Keratinocyte (primary cell): ENCODE results near the gene TMEM245. TPM values are rescaled to one million over a fixed set of nuclear protein-coding genes. Genes with fewer than 3 reads are reported as not detected.

Experiments
- DNase-seq: peaks from one replicate; pipeline ENCODE4 v3.0.0-alpha.2; 2011; ENCODE audit warnings: low read depth, missing footprints, low spot score
- FAIRE-seq: peaks from 2 replicates; lab custom pipeline; 2011; peaks lifted over from hg19 to GRCh38; lab: Jason Lieb, UNC
- H2AFZ ChIP-seq: 2 replicates; pipeline ENCODE4 v1.6.0; 2012; ENCODE audit warnings: low read length, control low read depth, inconsistent platforms; ENCODE audit not compliant: control insufficient read depth
- H3K27ac ChIP-seq: 2 replicates; pipeline ENCODE4 v1.5.1; 2011; ENCODE audit warnings: low read length; ENCODE audit not compliant: control insufficient read depth, insufficient read depth
- H3K27me3 ChIP-seq: 3 replicates; pipeline ENCODE4 v1.6.0; 2011; ENCODE audit warnings: low read length; ENCODE audit not compliant: control insufficient read depth, insufficient read depth; ENCODE audit errors: extremely low read depth
- H3K36me3 ChIP-seq, 2 experiments: 2 replicates in 1 of 2; 3 replicates in 1 of 2; pipeline ENCODE4 v1.5.1; 2011; ENCODE audit warnings: low read length in 2 of 2, mild to moderate bottlenecking in 1 of 2; ENCODE audit not compliant: control insufficient read depth in 2 of 2, insufficient read depth in 2 of 2; ENCODE audit errors: extremely low read depth in 1 of 2
- H3K4me1 ChIP-seq: 3 replicates; pipeline ENCODE4 v1.5.1; 2011; ENCODE audit warnings: low read length; ENCODE audit not compliant: control insufficient read depth, insufficient read depth; ENCODE audit errors: extremely low read depth
- H3K4me2 ChIP-seq: 3 replicates; pipeline ENCODE4 v1.6.0; 2011; ENCODE audit warnings: low read depth, low read length; ENCODE audit not compliant: control insufficient read depth, insufficient read depth; ENCODE audit errors: extremely low read depth
- H3K4me3 ChIP-seq, 3 experiments: fragments of 200-600 bp in 1 of 3; sonication (generic) in 1 of 3; 2 replicates in 2 of 3; 3 replicates in 1 of 3; pipeline ENCODE4 v1.5.1; 2011 to 2016; ENCODE audit warnings: low read length in 3 of 3, mild to moderate bottlenecking in 3 of 3, control low read depth in 2 of 3, inconsistent platforms in 1 of 3, low read depth in 1 of 3, mixed read lengths in 1 of 3, mixed run types in 1 of 3, moderate library complexity in 1 of 3; ENCODE audit not compliant: control insufficient read depth in 2 of 3, insufficient read depth in 2 of 3; ENCODE audit errors: extremely low read depth in 1 of 3
- H3K79me2 ChIP-seq: 2 replicates; pipeline ENCODE4 v1.6.0; 2012; ENCODE audit warnings: low read length; ENCODE audit not compliant: control insufficient read depth, insufficient read depth
- H3K9ac ChIP-seq: 3 replicates; pipeline ENCODE4 v1.6.0; 2011; ENCODE audit warnings: low read length; ENCODE audit not compliant: control insufficient read depth, insufficient read depth; ENCODE audit errors: extremely low read depth
- H3K9me1 ChIP-seq: 3 replicates; pipeline ENCODE4 v1.6.0; 2011; ENCODE audit warnings: low read length; ENCODE audit not compliant: control insufficient read depth, insufficient read depth; ENCODE audit errors: extremely low read depth
- H3K9me3 ChIP-seq: 2 replicates; pipeline ENCODE4 v1.5.1; 2012; ENCODE audit warnings: low read depth, low read length; ENCODE audit not compliant: control insufficient read depth
- H4K20me1 ChIP-seq: 3 replicates; pipeline ENCODE4 v1.6.0; 2011; ENCODE audit warnings: low read length; ENCODE audit not compliant: control insufficient read depth, insufficient read depth; ENCODE audit errors: extremely low read depth
- EZH2 ChIP-seq: IDR thresholded peaks from one replicate; pipeline ENCODE4 v1.6.1; 2012; ENCODE audit warnings: inconsistent platforms, mild to moderate bottlenecking, low read length, moderate library complexity
- dilution Hi-C: fragments of 300-500 bp; cut with MboI; formaldehyde crosslinking; loops from one replicate; pipeline ENCODE4 v1.7.0; 2020; ENCODE audit warnings: low sequenced_read_pairs; ENCODE audit not compliant: extremely low pct_ligation_motif_present
- polyA plus RNA-seq, 5 experiments: library from polyadenylated mRNA; depleted of rRNA in 3 of 5; stranded (reverse) in 3 of 5; stranded (forward) in 1 of 5; unstranded in 1 of 5; fragments of >200 nt; gene quantifications; 1 replicate in 1 of 5; 2 replicates in 3 of 5; 3 replicates in 1 of 5; pipeline versions ENCODE4 v1.2.1 to v1.2.3, GENCODE V29; 2011 to 2012; ENCODE audit warnings: missing spikeins in 2 of 5, low read depth in 1 of 5, low replicate concordance in 1 of 5
- TF ChIP-seq, protein P1 (sequence below), 3 experiments: IDR thresholded peaks in 1 of 3; conservative IDR thresholded peaks in 1 of 3; optimal IDR thresholded peaks in 1 of 3; 2 replicates in 2 of 3; 3 replicates in 1 of 3; pipeline versions ENCODE3 to v1.5.1; 2011; ENCODE audit warnings: low read length in 3 of 3, mild to moderate bottlenecking in 3 of 3, moderate library complexity in 2 of 3, control low read depth in 1 of 3, inconsistent platforms in 1 of 3; ENCODE audit not compliant: insufficient read depth in 2 of 3; ENCODE audit errors: extremely low read depth in 1 of 3

Gene TMEM245
- polyA plus RNA-seq, 1 donor (not counting 4 experiments of a cell fraction or from before 2014, with no cell fraction given) = 40.0 TPM

DNA sequence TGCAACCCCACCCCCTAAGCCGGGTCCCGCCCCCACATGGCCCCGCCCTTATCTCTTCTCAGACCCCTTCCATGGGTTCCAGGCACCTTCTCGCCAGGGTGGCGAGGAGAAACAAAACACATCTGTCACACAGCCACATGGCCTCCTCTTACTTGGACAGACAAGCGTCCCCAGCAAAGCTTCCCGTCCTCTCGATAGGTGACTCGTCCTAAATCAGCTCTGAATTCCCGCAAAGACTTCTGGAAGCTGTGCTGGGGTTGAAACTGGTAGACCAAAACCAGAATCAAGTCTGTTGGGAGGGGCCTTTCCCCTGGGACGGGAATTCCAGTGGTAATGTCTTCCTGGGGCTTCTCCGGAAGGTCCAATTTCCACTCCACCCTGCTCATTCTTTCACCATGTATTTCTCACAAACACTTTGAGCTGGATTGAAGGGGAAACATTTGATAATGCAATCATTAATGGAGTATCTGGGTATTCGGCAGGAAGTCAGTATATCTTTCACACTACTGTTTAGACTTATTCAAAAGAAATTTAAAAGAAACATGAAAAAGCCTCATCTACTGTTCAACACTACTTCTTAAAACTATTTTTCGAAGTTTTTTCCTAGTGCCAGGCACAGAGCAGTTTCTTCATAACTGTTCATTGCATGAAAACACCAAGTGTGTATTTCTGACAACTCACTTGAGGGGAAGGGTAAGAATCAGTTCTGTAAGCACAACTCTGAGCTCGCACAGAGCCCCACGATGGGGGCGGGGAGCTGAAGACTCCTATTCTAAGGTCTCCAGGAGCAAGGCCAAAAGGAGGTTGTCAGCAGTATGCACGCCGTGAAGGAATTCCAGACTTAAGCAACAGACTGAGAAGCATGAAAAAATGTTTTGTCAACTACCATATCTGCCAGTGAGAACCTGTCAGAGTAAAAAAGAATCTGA lies 105.8 kb downstream of the TMEM245 start:
- dilution Hi-C loops = no loop called here
- H3K79me2 ChIP-seq = peaks cover 30% of the 10 kb centered on the region
- no peaks in the 10 kb centered on the region for H3K27me3 ChIP-seq
- peaks cover 35% of the 10 kb centered on the region for H3K4me1 ChIP-seq
- peak overlapping the region; percentile 50 to 77 (median 67) for H3K4me3 ChIP-seq
- H4K20me1 ChIP-seq = peaks cover 4% of the 10 kb centered on the region
- no peaks in the 10 kb centered on the region for H3K9me1 ChIP-seq
- FAIRE-seq = no peak
- no peak for TF ChIP-seq EZH2
- TF ChIP-seq, protein P1, sequence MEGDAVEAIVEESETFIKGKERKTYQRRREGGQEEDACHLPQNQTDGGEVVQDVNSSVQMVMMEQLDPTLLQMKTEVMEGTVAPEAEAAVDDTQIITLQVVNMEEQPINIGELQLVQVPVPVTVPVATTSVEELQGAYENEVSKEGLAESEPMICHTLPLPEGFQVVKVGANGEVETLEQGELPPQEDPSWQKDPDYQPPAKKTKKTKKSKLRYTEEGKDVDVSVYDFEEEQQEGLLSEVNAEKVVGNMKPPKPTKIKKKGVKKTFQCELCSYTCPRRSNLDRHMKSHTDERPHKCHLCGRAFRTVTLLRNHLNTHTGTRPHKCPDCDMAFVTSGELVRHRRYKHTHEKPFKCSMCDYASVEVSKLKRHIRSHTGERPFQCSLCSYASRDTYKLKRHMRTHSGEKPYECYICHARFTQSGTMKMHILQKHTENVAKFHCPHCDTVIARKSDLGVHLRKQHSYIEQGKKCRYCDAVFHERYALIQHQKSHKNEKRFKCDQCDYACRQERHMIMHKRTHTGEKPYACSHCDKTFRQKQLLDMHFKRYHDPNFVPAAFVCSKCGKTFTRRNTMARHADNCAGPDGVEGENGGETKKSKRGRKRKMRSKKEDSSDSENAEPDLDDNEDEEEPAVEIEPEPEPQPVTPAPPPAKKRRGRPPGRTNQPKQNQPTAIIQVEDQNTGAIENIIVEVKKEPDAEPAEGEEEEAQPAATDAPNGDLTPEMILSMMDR (optimal IDR thresholded peaks at IDR 0.05 in 1 of 3, IDR thresholded peaks at IDR 0.05 in 1 of 3, conservative IDR thresholded peaks at IDR 0.05 in 1 of 3; ENCODE audit: extremely low read depth in 1 of 3, insufficient read depth in 2 of 3, low read length in 3 of 3) = no peak
- DNase-seq = no peak
- H3K36me3 ChIP-seq = peaks cover 1 to 8% of the 10 kb centered on the region in 2 experiments
- H3K4me2 ChIP-seq = peak overlapping the region; percentile 93
- peak overlapping the region; percentile 83 for H3K27ac ChIP-seq
- H2AFZ ChIP-seq = peak overlapping the region; percentile 66
- peak overlapping the region; percentile 72 for H3K9ac ChIP-seq
- no peaks in the 10 kb centered on the region for H3K9me3 ChIP-seq

DNA sequence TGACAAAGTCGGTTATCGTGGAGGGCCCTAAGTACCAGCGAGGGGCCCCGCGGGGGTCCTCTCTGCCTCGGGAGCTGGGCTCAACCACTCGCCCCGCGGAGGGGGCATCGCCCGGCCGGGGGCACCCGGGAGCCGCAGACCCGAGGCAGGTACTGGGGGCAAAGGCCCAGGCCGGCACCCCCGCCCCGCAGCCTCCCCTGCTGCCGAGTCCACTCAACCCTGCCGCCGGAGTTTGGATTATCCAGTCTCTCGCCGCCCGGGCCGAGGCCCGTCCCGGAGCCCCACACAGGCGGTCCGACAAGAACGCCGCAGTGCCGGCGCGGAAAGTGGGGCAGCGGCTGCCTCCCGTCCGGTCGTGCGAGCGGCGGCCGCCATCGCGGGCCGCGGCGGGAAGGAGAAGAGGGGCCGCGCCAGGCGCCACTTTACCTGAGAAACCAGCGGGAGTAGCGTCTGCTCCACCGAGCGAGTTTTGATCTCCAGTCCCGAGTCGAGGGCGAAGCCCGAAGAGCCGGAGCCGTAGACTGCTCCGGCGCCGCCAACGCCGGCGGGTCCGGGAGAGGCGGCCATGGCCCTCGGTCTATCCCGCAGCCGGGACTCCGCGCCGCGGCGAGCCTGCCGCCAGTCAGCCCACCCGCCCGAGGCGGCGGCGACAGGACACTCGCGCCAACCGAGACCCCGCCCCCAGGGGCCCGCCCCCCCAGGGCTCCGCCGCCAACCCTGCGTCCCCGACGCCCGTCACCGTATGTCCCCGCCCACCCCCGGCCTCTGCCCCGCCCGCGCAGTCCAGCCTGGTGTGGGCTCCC lies 106.7 kb downstream of the TMEM245 start, which contains the start of gene CTNNAL1:
Gene CTNNAL1, minus strand, starts transcription at position 624 of the 803 bp plus-strand sequence. Its CDS starts 57 bp downstream, at position 567.
- Histone ChIP-seq H3K9me1 (no peaks in the 10 kb centered on the region), H4K20me1 (peaks cover 4% of the 10 kb centered on the region), H3K4me2 (peak within 1 kb of the TSS; percentile 93), H3K9ac (peak within 1 kb of the TSS; percentile 93), H3K27ac (peak within 1 kb of the TSS; percentile 85), H3K27me3 (no peaks in the 10 kb centered on the region), H3K4me3 (peak within 1 kb of the TSS; percentile 50 to 77 (median 75)), H3K36me3 (peaks cover 0 to 8% of the 10 kb centered on the region in 2 experiments), H3K4me1 (peaks cover 35% of the 10 kb centered on the region), H3K79me2 (peaks cover 38% of the 10 kb centered on the region), H2AFZ (peak within 1 kb of the TSS; percentile 66), H3K9me3 (no peaks in the 10 kb centered on the region)
- FAIRE-seq (no peak), DNase-seq (no peak)
- TF ChIP-seq, protein P1 (optimal IDR thresholded peaks at IDR 0.05 in 1 of 3, IDR thresholded peaks at IDR 0.05 in 1 of 3, conservative IDR thresholded peaks at IDR 0.05 in 1 of 3; ENCODE audit: extremely low read depth in 1 of 3, insufficient read depth in 2 of 3, low read length in 3 of 3) = no peak
- no peak for TF ChIP-seq EZH2
- dilution Hi-C loops = no loop called here
